GM12801 (cell line): Measurements from ENCODE around the gene CPLX3.

Source experiments
- TF ChIP-seq, protein P1 (sequence below): IDR thresholded peaks from one replicate; pipeline ENCODE4 v1.5.1; 2011; ENCODE audit warnings: control low read depth; ENCODE audit not compliant: insufficient read length; ENCODE audit errors: extremely low read depth

CPLX3 gene

DNA sequence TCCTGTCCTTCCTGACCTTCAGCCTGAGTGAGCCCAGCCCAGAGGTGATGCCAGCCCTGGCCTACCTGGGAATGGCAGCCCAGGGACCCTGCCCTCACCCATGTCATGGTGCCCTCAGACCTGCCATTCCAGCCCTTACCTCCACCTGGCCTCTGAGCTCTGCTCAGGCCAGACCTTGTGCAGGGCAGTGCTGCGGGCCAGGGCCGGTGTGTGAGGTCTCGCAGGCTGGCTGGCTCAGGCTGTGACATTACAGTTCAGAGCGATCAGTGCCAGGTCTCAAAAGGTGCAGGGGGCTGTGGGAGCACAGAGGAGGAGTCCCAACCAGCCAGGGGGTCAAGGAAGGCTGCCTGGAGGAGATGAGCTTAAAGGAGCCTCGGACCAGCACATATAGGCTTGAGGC is 6.4 kb upstream of the CPLX3 start:
- TF ChIP-seq, protein P1, sequence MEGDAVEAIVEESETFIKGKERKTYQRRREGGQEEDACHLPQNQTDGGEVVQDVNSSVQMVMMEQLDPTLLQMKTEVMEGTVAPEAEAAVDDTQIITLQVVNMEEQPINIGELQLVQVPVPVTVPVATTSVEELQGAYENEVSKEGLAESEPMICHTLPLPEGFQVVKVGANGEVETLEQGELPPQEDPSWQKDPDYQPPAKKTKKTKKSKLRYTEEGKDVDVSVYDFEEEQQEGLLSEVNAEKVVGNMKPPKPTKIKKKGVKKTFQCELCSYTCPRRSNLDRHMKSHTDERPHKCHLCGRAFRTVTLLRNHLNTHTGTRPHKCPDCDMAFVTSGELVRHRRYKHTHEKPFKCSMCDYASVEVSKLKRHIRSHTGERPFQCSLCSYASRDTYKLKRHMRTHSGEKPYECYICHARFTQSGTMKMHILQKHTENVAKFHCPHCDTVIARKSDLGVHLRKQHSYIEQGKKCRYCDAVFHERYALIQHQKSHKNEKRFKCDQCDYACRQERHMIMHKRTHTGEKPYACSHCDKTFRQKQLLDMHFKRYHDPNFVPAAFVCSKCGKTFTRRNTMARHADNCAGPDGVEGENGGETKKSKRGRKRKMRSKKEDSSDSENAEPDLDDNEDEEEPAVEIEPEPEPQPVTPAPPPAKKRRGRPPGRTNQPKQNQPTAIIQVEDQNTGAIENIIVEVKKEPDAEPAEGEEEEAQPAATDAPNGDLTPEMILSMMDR: no peak

DNA sequence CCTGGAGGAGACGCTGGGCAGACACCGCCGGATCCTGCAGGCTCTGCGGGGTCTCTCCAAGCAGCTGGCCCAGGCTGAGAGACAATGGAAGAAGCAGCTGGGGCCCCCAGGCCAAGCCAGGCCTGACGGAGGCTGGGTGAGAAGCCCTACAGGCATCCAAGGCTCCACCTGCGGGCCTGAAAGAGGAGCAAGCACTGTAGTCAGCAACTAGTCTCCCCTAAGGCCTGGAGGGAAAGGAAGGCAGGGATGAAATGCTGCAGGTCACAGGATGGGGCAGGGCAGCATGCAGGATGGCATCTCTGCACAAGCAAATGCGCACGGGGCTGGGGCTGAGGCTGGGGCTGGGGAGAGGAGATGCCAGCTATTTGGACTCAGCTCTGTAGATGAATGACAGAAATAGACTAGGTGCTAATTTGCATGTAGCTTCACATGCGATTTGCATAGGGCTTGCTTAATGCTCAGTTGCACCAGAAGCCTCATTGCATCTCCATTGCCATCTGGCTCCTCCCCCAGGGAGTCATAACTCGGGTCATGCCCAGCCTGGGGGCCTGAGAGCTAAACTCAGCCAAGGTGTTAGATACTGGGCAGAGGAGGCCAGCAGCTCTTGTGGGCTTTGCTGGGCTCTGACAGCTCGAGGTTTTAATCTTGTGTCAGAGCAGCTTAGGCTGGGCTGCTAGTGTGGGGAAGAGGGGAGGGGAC is 5.2 kb upstream of the CPLX3 start:
- TF ChIP-seq, protein P1: no peak

DNA sequence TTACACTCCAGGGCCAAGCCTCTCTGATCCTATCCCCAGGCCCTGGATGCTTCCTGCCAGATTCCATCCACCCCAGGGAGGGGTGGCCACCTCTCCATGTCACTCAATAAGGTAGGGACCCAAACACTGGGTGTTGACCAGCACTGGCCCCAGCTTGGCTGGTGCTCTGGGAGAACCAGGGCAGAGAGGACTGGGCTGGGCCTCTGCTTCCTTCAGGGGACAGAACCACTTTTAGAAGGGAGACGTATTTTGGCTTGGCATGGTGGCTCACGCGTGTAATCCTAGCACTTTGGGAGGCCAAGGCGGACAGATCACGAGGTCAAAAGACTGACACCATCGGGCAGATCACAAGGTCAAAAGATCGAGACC is 4.7 kb upstream of the CPLX3 start:
- TF ChIP-seq, protein P1: no peak

DNA sequence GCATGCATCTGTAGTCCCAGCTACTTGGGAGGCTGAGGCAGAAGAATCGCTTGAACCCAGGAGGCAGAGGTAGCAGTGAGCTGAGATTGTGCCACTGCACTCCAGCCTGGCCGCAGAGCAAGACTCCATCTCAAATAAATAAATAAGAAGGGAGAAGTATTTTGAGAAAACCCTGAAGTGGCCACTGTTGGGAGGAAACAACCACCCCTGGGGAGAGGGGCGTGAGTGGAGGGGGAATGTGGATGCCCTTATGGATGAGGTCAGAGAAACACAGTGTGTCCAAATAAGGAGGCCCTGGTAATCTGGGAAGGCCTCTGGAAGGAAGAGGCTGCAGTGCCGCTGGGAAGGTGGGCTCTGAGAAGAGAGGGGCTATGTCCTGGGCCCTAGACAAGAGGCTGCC is 4.2 kb upstream of the CPLX3 start:
- TF ChIP-seq, protein P1: no peak

DNA sequence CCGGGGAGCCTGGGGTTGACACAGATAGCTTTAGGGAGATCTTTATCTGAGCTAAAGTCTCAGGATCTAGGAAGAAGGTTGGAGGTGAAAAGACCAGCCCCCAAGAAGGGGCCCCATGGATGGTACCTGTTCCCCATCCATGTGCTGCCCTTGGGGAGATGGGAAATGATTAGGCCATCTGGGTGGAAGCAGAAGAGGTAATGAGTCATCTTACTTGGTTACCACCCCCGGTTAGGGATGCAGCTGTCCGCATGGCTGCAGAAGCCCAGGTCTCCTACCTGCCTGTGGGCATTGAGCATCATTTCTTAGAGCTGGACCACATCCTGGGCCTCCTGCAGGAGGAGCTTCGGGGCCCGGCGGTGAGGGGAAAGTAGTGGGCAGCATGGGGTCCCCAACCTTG is 3.1 kb upstream of the CPLX3 start:
- TF ChIP-seq, protein P1: no peak

DNA sequence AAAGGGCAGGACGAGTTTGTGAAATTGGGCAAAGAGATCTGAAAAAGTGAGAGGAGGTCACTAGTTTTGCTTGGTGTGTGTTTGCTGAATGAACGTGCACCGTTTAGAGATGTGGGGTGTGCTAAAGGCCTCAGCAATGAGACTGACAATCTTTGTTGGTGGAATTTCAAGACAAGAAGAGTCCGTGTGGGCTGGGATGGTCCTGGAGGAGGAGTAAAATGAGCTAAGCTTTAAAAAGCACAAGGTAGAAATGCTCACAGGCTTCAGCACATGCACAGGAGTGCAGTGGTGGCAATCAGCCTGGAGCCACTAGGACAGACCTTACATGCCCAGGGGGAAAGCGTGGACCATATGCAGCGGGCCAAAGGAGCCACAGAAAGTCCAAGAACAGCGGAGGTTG is 1.5 kb upstream of the CPLX3 start:
- TF ChIP-seq, protein P1: no peak

DNA sequence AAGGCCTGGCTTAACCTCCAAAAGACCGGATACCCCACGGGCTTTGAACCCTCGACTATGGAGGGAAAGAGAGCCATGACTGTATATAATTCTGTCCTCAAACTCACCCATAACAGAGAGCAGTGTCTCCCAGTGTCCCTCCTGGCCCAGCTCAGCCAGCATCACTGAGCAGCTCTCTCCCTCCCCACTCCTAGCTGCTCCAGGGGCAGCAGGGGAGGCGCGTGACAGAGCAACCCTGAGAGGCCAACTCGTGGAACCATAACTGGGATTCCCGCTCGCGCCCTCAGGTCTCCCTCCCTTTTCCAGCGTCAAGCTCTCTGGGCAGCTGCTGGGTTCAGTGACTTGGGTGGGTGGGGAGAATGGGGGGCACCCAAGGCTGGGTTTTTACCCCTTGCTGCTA is 561 bp upstream of the CPLX3 start:
- TF ChIP-seq, protein P1: no peak

DNA sequence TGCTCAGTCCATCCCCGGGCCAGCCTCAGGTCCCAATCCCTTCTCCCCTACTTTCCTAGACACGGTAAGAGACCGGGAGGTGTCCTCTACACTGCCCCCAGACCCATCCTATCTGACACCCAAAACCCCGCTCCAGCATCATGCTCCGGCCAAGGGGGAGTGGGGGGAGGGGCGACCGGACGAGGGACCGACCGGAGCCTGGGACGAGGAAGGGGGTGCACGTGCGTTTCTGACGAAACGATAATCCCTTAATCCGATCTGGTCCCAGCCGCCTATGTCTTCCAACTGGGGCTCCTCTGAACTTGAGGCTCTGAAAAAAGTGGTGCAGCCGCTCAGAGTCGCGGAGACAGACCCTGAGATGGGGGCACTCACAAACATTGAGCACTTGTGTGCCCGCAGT is 494 bp downstream of the CPLX3 start:
- TF ChIP-seq, protein P1: no peak
